Upper lobe of left lung (tissue), 6 donors: ENCODE results near the gene NUP93. TPM values are rescaled to one million over a fixed set of nuclear protein-coding genes. Genes with fewer than 3 reads are reported as not detected.

Experiments used
- small RNA-seq, 4 donors: library from RNA; depleted of rRNA; stranded (forward); fragments of <200 nt; gene quantifications; one replicate each; pipeline ENCODE3, GENCODE V24; 2016
- total RNA-seq, 6 donors: library from RNA; depleted of rRNA in 4 of 6; stranded (reverse); fragments of >200 nt in 4 of 6; gene quantifications; one replicate each; pipeline versions ENCODE4 v1.1.0 to v1.2.1, GENCODE V29; 2016 to 2021
- donor health status: DM: no; HTN: no; CAD: no; lungs with moderate emphysema.
- donor health status: DM: no; HTN: yes; CAD: no; lungs with severe emphysema.

The NUP93 gene
- total RNA-seq, 6 donors from 2014 or later: 30.9 to 57.3 (median 45.3) TPM

Small RNA genes lying within 50 kb of the gene (small RNA-seq; reads per million reads assigned to genes)
- 0 to 0.33 (median 0.03) reads per million in 4 donors for gene MIR138-2

Other genes starting within 250 kb of the NUP93 start
- gene BBS2, start 210.1 kb upstream of the NUP93 start, total RNA-seq: 100 to 1,000 TPM in 1 of 6 donors, 10 to 100 TPM in 5; 27.5 to 188 (median 35.4) TPM
- gene MT4, start 165.1 kb upstream of the NUP93 start, total RNA-seq: not detected
- gene MT3, start 140.6 kb upstream of the NUP93 start, total RNA-seq: 1 to 10 TPM in 2 of 6 donors, not detected in 4; 1.4 to 1.5 TPM
- gene MT2A, start 121.5 kb upstream of the NUP93 start, total RNA-seq: 100 to 1,000 TPM; 137 to 552 (median 338) TPM
- 100 to 1,000 TPM in 5 of 6 donors, 10 to 100 TPM in 1; 72.3 to 546 (median 187) TPM for gene MT1E, start 104.3 kb upstream of the NUP93 start, total RNA-seq
- 100 to 1,000 TPM in 1 of 6 donors, 10 to 100 TPM in 4, 1 to 10 TPM in 1; 8.4 to 194 (median 37.0) TPM for gene MT1M, start 97.5 kb upstream of the NUP93 start, total RNA-seq
- gene MT1A, start 91.5 kb upstream of the NUP93 start, total RNA-seq: 10 to 100 TPM in 4 of 6 donors, 1 to 10 TPM in 1, not detected in 1; 5.4 to 59.1 (median 13.4) TPM
- gene MT1B, start 78.2 kb upstream of the NUP93 start, total RNA-seq: not detected
- 10 to 100 TPM in 2 of 6 donors, 1 to 10 TPM in 4; 4.7 to 21.0 (median 8.6) TPM for gene MT1F, start 72.2 kb upstream of the NUP93 start, total RNA-seq
- 10 to 100 TPM in 4 of 6 donors, 1 to 10 TPM in 1, not detected in 1; 4.5 to 93.0 (median 14.0) TPM for gene MT1G, start 62.1 kb upstream of the NUP93 start, total RNA-seq
- 1 to 10 TPM in 2 of 6 donors, not detected in 4; 2.9 to 9.3 TPM for gene MT1H, start 60.3 kb upstream of the NUP93 start, total RNA-seq
- gene MT1X, start 47.7 kb upstream of the NUP93 start, total RNA-seq: 100 to 1,000 TPM in 4 of 6 donors, 10 to 100 TPM in 2; 77.5 to 552 (median 151) TPM
- gene SLC12A3, start 135.1 kb downstream of the NUP93 start, total RNA-seq: under 1 TPM in 2 of 6 donors, not detected in 4; 0.06 to 0.61 TPM
- gene HERPUD1, start 202.0 kb downstream of the NUP93 start, total RNA-seq: 100 to 1,000 TPM in 5 of 6 donors, 10 to 100 TPM in 1; 81.0 to 283 (median 196) TPM
- 1 to 10 TPM in 1 of 6 donors, under 1 TPM in 4, not detected in 1; 0.29 to 1.5 (median 0.91) TPM for gene CETP, start 231.8 kb downstream of the NUP93 start, total RNA-seq